ENCODE data around the gene HSPG2. TPM values are rescaled to one million over a fixed set of nuclear protein-coding genes. Genes with fewer than 3 reads are reported as not detected.
A peak's percentile ranks its signal among the peaks of the same experiment; 100 is the strongest.

Gene HSPG2
- total and polyA plus RNA-seq, 9 of the 15 experiments (the other 6 are each of a cell fraction or from before 2014, with no cell fraction given) = 0.14 to 160 (median 15.7) TPM

- no peak for TF ChIP-seq ZBTB5 (IDR thresholded peaks at IDR 0.05)
- no peak for TF ChIP-seq TAF7 (tag; IDR thresholded peaks at IDR 0.05)
- 0 out of 2 replicates have a peak, but pooled peaks have one; percentile 21 for TF ChIP-seq GATA2 (CRISPR knock-in tag; IDR thresholded peaks at IDR 0.05)
- TF ChIP-seq ZNF696 (CRISPR knock-in tag; conservative IDR thresholded peaks at IDR 0.05) = no peak
- peak; percentile 94 for TF ChIP-seq HDAC2 (IDR thresholded peaks at IDR 0.05)
- no peak for TF ChIP-seq ARID2 (IDR thresholded peaks at IDR 0.05)
- TF ChIP-seq, protein P1, sequence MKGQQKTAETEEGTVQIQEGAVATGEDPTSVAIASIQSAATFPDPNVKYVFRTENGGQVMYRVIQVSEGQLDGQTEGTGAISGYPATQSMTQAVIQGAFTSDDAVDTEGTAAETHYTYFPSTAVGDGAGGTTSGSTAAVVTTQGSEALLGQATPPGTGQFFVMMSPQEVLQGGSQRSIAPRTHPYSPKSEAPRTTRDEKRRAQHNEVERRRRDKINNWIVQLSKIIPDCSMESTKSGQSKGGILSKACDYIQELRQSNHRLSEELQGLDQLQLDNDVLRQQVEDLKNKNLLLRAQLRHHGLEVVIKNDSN (CRISPR knock-in tag; IDR thresholded peaks at IDR 0.05) = peak; percentile 38; the same call in 1 of the 2 replicates
- TF ChIP-seq, protein P2, sequence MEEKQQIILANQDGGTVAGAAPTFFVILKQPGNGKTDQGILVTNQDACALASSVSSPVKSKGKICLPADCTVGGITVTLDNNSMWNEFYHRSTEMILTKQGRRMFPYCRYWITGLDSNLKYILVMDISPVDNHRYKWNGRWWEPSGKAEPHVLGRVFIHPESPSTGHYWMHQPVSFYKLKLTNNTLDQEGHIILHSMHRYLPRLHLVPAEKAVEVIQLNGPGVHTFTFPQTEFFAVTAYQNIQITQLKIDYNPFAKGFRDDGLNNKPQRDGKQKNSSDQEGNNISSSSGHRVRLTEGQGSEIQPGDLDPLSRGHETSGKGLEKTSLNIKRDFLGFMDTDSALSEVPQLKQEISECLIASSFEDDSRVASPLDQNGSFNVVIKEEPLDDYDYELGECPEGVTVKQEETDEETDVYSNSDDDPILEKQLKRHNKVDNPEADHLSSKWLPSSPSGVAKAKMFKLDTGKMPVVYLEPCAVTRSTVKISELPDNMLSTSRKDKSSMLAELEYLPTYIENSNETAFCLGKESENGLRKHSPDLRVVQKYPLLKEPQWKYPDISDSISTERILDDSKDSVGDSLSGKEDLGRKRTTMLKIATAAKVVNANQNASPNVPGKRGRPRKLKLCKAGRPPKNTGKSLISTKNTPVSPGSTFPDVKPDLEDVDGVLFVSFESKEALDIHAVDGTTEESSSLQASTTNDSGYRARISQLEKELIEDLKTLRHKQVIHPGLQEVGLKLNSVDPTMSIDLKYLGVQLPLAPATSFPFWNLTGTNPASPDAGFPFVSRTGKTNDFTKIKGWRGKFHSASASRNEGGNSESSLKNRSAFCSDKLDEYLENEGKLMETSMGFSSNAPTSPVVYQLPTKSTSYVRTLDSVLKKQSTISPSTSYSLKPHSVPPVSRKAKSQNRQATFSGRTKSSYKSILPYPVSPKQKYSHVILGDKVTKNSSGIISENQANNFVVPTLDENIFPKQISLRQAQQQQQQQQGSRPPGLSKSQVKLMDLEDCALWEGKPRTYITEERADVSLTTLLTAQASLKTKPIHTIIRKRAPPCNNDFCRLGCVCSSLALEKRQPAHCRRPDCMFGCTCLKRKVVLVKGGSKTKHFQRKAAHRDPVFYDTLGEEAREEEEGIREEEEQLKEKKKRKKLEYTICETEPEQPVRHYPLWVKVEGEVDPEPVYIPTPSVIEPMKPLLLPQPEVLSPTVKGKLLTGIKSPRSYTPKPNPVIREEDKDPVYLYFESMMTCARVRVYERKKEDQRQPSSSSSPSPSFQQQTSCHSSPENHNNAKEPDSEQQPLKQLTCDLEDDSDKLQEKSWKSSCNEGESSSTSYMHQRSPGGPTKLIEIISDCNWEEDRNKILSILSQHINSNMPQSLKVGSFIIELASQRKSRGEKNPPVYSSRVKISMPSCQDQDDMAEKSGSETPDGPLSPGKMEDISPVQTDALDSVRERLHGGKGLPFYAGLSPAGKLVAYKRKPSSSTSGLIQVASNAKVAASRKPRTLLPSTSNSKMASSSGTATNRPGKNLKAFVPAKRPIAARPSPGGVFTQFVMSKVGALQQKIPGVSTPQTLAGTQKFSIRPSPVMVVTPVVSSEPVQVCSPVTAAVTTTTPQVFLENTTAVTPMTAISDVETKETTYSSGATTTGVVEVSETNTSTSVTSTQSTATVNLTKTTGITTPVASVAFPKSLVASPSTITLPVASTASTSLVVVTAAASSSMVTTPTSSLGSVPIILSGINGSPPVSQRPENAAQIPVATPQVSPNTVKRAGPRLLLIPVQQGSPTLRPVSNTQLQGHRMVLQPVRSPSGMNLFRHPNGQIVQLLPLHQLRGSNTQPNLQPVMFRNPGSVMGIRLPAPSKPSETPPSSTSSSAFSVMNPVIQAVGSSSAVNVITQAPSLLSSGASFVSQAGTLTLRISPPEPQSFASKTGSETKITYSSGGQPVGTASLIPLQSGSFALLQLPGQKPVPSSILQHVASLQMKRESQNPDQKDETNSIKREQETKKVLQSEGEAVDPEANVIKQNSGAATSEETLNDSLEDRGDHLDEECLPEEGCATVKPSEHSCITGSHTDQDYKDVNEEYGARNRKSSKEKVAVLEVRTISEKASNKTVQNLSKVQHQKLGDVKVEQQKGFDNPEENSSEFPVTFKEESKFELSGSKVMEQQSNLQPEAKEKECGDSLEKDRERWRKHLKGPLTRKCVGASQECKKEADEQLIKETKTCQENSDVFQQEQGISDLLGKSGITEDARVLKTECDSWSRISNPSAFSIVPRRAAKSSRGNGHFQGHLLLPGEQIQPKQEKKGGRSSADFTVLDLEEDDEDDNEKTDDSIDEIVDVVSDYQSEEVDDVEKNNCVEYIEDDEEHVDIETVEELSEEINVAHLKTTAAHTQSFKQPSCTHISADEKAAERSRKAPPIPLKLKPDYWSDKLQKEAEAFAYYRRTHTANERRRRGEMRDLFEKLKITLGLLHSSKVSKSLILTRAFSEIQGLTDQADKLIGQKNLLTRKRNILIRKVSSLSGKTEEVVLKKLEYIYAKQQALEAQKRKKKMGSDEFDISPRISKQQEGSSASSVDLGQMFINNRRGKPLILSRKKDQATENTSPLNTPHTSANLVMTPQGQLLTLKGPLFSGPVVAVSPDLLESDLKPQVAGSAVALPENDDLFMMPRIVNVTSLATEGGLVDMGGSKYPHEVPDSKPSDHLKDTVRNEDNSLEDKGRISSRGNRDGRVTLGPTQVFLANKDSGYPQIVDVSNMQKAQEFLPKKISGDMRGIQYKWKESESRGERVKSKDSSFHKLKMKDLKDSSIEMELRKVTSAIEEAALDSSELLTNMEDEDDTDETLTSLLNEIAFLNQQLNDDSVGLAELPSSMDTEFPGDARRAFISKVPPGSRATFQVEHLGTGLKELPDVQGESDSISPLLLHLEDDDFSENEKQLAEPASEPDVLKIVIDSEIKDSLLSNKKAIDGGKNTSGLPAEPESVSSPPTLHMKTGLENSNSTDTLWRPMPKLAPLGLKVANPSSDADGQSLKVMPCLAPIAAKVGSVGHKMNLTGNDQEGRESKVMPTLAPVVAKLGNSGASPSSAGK (IDR thresholded peaks at IDR 0.05) = peak; percentile 63; the same call in 1 of the 2 replicates
- TF ChIP-seq HMGXB4 (CRISPR knock-in tag; IDR thresholded peaks at IDR 0.05) = 0 out of 2 replicates have a peak, but pooled peaks have one; percentile 33
- TF ChIP-seq KDM1A (IDR thresholded peaks at IDR 0.05) = peak; percentile 82 to 95
Measured at GRCh38 chr1:21902026-21903012, 34.8 kb downstream of the HSPG2 start (continued).
